Stimulated activated CD4-positive, alpha-beta T cell treated with anti-CD3 and anti-CD28 coated beads, Interleukin-2, amount 100 ng/mL, for 4 hours (primary cell): ENCODE measurements around the gene SLC7A9.
"Not testable (repeated sequence)": the region's sequence is repeated elsewhere in the genome, so short reads cannot be mapped to it uniquely, and the experiment has no call there.

ENCODE experiments used
- DNase-seq: peaks from one replicate; pipeline ENCODE4 v3.0.0-alpha.2; 2020; ENCODE audit warnings: low read depth

The SLC7A9 gene

GRCh38 chr19:32863841-32864240, 5.7 kb downstream of the SLC7A9 start:
- DNase-seq: no peak

- no peak for DNase-seq
Observed at GRCh38 chr19:32863301-32863700, 6.3 kb downstream of the SLC7A9 start.

GRCh38 chr19:32862741-32863140, 6.8 kb downstream of the SLC7A9 start:
- no peak for DNase-seq

- no peak for DNase-seq
Observed at GRCh38 chr19:32862173-32862572, 7.4 kb downstream of the SLC7A9 start.

GRCh38 chr19:32861596-32861995, 8.0 kb downstream of the SLC7A9 start:
- DNase-seq: no peak

- DNase-seq: no peak
Observed at GRCh38 chr19:32859591-32859990, 10.0 kb downstream of the SLC7A9 start.

- no peak for DNase-seq
Observed at GRCh38 chr19:32858559-32858958, 11.0 kb downstream of the SLC7A9 start.

- no peak for DNase-seq
Observed at GRCh38 chr19:32858155-32858554, 11.4 kb downstream of the SLC7A9 start.

- DNase-seq: no peak
Observed at GRCh38 chr19:32857584-32857983, 12.0 kb downstream of the SLC7A9 start.

GRCh38 chr19:32856818-32857217, 12.7 kb downstream of the SLC7A9 start:
- not testable (repeated sequence) for DNase-seq

- DNase-seq: no peak
Observed at GRCh38 chr19:32852216-32852615, 17.4 kb downstream of the SLC7A9 start.

GRCh38 chr19:32848035-32848434, 21.5 kb downstream of the SLC7A9 start:
- DNase-seq: not testable (repeated sequence)

- DNase-seq: no peak
Observed at GRCh38 chr19:32843716-32844245, 25.8 kb downstream of the SLC7A9 start.

GRCh38 chr19:32842061-32842460, 27.5 kb downstream of the SLC7A9 start:
- DNase-seq: no peak

- no peak for DNase-seq
Observed at GRCh38 chr19:32837531-32837930, 32.0 kb downstream of the SLC7A9 start.

- DNase-seq: not testable (repeated sequence)
Observed at GRCh38 chr19:32833388-32833787, 36.2 kb downstream of the SLC7A9 start.

- DNase-seq: not testable (repeated sequence)
Observed at GRCh38 chr19:32832825-32833224, 36.7 kb downstream of the SLC7A9 start.

GRCh38 chr19:32832094-32832493, 37.5 kb downstream of the SLC7A9 start:
- DNase-seq: not testable (repeated sequence)

GRCh38 chr19:32831611-32832010, 38.0 kb downstream of the SLC7A9 start:
- no peak for DNase-seq

GRCh38 chr19:32830231-32831014, 39.1 kb downstream of the SLC7A9 start:
- no peak for DNase-seq

GRCh38 chr19:32829345-32829896, 40.1 kb downstream of the SLC7A9 start:
- DNase-seq: no peak

GRCh38 chr19:32828643-32829344, 40.8 kb downstream of the SLC7A9 start:
- no peak for DNase-seq

GRCh38 chr19:32828139-32828538, 41.4 kb downstream of the SLC7A9 start:
- no peak for DNase-seq
